ENCODE measurements around the gene LGR4.

LGR4 gene

DNA sequence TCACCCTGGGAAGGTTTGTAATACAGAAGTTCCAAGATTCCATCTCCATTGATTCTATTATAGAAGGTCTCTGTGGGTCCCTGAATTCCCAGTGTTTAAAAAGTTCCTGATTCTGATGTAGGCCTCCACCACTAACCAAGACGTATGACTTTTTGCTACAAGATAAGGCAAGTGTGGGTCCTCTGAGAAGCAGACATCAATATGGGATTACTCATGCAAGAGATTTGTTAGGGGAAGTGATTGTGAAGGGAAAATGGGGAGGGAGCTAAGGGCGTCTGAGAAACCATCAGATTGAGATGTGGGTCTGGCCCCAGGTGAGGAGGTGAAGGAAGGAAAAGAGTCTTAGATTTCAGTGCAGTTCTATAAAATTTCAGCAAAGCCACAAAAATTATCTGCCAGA, 10.2 kb upstream of the LGR4 start:
- no peak for DNase-seq (ENCODE audit: low read depth)

DNA sequence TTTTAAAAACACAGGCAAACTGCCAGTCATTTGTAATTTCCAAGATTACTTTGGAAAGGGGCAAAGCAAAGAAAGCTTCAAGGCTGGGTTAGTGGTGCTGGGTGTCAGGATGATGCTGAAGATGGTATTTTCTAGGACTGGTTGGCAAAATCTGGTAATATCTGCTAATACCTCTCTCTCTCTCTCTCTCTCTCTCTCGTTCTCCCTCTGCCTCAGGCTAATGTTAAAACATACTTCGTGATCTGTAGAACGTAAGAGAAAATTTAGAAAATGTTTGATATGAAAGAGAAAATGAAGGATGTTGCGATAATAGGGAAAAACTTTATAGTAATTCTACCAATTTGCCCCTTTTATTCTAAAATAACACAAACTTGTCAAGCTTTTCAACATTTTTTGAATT, 9.4 kb upstream of the LGR4 start:
- no peak for DNase-seq (ENCODE audit: low read depth)

DNA sequence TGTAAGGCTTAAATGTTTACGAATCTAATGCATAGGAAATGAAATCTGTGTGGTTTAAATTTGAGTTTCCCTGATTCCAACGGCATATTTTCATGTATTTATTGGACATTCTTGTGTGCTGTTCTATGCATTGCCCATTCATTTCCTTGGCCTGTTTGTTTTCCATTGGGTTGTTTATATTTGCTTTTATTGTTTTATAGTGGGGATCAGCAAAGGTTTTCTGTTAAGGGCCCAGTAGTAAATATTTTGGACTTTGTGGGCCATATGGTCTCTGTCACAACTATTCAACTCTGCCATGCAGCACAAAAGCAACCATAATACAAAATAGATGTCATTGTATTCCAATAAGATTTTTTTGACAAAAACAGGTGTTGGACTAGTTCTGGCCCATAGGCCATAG, 5.2 kb upstream of the LGR4 start:
- no peak for DNase-seq (ENCODE audit: low read depth)

DNA sequence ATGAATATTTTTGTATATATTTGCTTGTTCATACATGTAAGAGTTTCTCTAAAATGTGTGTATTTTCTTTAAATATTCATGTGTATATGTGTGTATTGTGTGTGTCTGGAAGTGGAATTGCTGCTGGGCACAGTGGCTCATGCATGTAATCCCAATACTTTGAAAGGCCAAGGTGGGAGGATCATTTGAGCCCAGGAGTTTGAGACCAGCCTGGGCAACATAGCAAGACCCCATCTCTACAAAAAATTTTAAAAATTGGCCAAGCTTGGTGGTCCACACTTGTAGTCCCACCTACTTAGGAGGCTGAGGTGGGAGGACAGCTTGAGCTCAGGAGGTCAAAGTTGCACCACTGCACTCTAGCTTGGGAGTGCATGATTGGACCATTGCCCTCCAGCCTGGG, 4.7 kb upstream of the LGR4 start:
- DNase-seq (ENCODE audit: low read depth), result no peak

DNA sequence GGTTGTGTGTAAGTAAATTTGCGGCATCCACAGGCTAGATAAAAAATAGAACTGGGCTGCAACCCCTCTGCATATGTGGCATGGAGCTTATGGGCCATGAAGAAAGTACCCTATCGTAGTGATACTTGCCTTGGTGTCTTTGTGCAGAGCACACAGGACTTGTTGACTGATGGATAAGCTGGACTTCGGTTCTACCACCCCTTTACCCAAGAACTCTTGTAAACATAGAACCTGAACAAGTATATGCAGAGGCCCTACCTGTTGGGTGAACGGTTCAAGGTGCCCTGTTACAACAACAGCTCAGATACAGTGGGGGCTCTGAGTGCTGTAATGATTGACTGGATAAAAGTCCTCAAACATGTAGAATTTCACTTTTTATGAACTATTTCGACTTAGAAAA, 3.0 kb upstream of the LGR4 start:
- DNase-seq (ENCODE audit: low read depth), result no peak

DNA sequence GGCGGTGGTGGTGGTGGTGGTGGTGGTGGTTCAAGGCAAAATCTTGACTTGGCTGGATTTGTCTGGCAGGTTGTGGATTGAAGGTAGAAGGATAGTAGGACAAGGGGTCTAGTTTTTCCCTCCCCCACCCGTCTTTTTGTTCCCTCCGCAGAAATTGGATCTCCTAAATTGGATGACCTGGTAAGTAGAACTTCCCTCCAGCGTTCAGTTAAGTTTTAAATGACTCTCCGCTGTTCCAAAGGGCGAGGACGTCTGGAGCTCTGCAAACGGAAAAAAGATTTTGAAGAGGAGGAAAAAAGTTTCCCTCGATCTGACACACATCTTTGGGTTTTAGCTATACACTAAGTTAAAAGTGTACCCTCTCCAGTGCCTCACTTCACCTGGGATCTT, 422 bp upstream of the LGR4 start:
- no peak for DNase-seq (ENCODE audit: low read depth)

DNA sequence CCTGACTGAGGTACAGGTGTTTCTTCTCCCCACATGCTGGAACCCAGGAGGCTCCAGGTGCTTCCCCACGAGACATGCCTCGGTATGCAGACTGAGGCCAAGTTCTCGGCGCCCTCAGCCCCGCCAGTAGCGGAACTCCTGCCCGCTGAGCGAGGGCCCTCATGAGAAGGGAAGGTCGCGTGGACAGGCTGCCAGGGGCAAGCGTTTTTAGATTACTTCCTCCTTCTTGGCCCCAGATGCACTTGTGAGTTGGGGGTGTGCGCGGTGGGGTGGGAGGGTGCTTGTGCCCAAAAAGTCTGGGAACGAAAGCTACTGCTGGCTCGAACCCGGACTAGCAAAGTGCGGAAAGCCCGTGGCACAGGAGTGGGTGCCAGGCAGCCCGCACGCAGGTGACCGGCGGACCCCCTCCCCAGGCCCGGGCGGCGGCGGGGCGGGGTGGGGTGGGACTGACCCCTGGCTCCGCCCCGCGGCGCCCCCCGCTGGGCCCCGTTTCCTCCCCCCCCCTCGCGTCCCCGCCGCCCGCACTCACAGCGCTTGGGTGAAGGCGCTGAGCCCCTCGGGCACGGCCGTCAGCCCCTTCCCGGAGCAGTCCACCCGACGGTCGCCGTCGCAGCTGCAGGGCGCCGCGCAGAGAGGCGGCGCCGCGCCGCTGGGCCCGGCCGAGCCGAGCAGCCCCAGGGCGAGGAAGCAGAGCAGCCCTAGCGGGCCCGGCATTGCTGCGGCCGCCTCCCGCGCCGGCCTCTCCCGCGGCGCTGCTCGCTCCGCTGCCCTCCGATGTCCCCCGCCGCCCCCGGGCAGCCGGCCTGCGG, 797 bp downstream of the LGR4 start:
- no peak for DNase-seq (ENCODE audit: low read depth)

DNA sequence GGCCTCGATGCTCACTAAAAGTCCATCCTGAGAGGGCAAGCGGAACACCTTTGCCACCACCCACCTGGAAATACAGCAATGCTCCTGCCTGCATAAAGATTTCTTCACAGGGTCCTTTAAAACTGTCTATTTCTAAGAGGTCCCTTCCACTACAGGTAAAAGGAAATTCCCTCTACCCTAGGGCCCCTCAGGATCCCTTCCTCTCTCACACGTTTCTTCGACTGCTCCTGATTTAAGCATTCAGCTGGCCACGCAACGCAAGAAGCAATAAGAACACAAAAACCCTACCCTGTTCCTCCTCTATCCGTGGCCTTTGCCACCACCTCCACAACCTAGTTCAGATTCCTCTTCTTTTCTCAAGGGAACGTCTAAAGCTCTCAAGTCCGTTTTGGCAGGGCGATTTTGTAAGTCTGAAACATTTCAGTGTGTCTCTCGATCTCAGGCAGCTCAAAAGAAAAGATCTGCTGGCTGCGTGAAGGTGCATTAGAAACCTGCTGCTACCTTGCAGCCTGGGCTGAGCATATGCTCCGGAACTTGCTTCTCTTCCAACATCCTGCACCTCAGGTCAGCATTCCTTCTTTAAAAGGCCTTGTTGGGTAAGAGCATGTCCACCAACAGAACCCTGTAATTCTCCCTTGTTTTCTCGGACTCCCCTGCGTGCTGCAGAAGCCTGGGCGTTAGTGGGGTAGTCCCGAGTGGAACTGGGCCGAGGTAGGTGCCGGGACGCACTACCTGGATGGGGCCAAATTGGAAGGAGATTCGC, 1.6 kb downstream of the LGR4 start:
- no peak for DNase-seq (ENCODE audit: low read depth)

DNA sequence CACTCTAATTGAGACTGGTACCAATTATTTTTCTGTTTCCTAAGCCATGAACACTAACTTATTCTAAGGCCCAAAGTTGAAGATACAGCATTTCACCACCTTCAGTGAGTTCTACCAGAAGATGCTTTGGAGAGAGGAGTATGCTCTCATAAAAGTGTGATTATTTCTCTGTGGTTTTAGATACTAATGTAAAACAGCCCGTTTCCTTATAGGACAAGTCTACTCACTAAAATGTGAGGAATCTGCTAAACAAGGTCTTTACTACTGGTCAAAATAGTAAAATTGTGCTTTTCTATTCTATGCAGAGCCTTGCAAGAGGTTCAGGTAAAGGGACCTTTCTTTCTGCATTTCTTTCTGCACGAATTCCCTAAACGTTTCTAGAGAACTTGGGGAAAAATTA, 2.4 kb downstream of the LGR4 start:
- DNase-seq (ENCODE audit: low read depth), result no peak

DNA sequence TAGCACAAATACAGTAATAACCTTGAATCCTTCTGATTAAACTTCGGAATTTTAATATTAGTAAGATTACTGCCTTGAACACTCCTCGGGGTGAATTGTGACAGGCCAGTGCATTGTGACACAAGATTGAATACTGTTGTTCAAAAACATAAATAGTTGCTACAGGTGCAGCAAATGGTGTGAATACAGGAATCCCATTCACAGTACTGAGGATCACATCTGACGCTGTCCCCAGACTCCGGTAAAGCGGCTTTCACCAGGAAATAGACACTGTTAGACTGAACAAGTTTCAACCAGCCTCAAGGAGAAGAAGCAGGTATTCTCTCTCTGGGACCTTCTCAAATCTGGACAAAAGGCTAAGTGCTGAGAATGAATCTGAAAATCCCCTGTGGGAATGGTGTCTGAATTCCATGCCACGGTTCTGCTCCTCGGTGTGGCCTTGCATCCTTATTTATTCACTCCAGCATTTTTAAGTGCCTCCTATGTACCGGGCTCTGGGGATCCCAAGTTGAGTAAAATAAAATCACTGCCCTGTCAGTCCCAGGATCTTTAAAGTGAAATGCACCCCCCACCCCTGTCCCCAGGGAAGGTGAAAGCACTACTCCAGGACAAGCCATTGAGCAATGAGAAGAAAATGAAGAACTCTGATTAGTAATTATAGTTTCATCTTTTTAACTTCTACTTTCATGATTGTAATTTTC, 3.4 kb downstream of the LGR4 start:
- DNase-seq (ENCODE audit: low read depth), result no peak

DNA sequence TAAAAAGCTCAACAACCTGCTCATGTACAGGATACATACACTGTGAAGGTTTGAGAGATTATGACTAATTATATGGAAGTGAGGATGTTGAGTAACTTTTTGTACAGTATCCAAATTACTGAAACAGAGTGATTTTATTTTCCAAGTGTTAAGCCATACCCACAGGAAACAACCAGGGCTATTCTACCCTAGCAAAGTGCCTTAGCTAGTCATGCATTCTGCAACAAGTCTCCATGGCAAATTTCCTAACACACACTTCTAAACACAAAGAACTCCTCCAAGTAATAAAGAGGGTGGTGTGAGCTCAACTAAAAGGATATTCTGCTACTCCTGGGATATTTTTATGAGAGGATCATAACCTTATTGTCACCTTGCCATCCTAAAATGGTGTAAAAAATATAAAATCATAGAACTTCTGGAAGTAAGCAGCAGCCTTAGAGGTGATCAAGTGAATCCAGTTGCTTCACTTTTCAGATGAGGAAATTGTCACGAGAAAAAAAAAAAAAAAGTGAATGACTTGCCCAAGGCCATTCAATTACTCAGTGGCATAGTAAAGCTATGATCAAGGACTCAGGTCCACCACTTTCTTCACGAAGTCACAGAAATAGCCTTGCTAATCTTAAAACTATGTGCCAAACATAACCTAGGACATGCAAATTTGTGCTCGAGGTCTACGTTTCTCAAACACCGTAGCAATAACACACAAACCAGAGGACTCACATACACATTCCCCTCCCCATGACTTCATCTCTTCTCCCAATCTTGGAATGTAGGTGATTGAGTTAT, 4.2 kb downstream of the LGR4 start:
- DNase-seq (ENCODE audit: low read depth), result no peak

DNA sequence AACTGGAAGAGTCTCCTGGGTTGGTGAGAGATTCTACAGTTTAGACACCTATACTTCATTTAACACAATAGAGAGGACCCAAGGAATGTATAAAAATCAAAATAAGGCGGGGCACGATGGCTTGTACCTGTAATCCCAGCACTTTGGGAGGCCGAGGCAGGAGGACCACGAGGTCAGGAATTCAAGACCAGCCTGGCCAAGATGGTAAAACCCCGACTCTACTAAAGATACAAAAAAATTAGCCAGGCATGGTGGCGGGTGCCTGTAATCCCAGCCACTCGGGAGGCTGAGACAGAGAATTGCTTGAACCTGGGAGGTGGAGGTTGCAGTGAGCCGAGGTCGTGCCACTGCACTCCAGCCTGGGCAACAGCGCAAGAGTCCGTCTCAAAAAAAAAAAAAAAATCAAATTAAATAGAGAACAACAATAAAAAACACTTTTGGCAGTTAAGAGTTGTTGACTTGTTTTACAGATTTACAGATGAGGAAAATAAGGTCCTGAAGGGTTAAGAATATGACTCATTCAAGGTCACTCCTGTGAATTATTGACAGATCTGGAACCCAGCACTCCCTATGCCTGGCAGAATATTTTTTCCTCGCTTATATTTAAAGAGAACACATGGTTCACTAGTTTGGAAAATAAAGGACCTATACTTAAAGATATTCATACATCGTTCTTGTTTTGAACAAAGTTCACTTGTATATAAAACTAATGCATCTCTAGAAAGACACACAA, 5.2 kb downstream of the LGR4 start:
- DNase-seq (ENCODE audit: low read depth), result no peak

DNA sequence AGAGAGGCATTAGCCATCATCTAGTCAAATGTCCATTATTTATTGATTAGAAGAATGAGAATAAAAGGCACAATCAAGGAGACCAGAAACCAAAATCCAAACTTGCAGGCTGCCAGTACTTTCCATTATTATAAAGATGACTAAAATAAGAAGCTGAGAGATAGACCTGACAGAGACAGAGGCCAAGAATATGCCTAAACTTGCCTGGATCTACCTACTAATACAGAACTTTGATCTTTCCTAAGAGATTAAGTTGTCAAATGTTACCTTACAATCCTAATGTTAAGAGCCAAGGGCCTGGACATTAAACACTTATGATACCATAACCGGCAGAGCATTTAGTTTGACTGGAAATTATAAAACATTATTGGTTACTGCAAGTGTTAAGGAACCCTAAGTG, 6.2 kb downstream of the LGR4 start:
- DNase-seq (ENCODE audit: low read depth), result no peak

DNA sequence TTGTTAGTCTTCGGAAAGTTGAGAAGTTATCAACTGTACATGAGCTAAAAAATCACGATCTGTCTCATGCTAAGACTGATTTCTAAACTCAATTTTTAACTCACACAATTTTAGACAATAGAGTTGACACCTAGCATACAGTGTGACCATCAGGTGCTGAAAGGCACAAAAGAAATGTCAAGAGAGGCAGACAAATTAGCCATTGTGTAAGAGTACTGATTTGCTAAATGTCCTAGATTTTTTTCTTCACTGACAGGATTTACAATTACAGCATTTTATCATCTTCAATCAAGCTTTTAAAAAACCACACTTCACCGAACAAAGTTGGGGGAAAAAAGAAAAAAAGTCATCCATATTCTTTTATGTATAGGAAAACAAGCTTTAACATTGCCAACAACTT, 7.0 kb downstream of the LGR4 start:
- DNase-seq (ENCODE audit: low read depth), result no peak

DNA sequence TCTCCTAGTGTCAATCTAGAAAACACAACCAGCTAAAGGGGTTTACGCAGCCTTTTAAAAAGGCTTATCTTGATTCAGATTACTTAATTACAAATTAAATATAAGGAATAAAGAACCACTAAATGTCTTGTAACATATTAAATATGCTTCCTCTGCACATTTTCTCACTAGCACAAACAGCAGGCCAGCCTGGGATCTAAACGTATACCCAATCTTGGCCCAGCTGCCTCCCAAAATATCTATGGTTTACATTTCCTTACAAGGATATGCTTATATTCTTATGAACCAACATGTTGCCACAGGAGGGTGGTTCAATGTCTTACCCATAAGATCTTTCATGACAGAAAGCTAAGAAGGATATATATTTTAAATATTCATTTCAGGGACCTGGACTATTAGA, 7.7 kb downstream of the LGR4 start:
- DNase-seq (ENCODE audit: low read depth), result no peak

DNA sequence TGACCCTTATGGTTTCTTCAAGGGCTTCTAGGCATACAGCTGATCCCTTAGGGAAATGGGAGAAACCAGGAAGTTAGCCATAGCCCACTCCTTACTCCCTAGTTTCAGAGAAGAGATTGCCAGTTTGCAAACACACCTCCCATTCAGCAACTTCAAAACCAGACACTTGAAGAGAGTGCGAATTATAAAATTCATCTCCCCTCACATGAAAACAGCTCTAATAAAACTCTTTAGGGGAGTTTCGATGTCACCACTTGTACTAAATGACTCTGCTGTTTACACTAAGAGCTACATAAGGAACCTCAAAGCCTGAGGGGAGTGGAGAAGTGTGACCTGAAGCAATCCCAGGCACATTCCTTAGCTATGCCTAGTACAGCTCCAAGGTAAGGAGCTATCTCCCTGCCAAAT, 8.3 kb downstream of the LGR4 start:
- no peak for DNase-seq (ENCODE audit: low read depth)

DNA sequence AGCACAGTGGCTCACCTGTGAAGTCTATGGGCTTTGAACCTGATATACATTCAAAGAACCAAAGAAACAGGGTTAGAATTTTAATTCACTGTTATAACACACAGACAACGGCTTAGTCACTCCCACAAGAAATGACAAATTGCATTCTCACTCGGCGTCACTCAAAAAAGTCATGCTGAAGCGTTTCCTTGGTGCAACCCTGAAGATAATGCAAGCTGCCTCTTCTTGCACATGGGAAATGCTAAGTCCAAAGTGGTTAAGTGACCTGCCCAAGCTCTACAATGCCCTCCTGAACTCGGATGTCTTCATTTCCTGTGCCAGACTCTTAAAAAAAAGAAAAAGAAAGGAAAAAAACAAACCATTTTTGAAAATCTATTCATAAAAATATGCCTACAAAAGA, 10.0 kb downstream of the LGR4 start:
- DNase-seq (ENCODE audit: low read depth), result no peak

DNA sequence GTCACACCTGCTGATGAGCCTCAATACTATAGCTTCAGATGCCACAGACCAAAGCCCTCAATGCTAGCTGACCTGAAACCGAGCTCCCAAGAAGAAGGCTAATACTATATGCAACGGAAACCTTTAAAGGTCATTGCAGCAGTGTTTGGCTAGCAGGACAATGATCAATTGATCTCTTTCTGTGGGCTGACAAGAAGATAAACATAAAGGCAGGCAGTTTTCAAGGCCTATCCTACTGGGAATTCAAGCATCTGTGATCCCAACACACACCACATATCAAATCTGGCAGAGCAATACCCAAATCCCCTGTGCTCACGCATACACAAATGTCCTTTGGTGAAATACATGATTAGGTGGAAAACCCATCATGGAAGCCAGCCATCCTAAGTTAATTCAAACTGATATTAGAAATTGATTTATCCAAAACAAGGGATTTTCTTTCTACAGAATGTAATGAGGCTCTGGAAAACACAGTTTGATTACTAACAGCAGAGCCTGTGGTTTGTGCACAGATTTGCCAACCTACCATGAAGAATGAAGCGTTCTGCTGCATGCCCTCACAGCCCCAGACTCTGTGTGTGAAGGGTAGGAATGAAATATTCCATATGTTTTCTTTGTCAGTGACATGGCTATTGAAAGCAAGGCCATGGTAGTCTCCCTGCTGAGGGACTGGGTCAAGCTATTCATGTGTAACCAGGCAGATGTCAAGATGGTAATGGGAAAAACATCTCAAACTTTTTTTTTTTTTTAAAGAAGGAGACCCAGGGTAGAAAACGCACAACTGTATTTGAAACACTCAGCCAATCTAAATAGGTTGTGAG, 12.2 kb downstream of the LGR4 start:
- DNase-seq (ENCODE audit: low read depth), result no peak

DNA sequence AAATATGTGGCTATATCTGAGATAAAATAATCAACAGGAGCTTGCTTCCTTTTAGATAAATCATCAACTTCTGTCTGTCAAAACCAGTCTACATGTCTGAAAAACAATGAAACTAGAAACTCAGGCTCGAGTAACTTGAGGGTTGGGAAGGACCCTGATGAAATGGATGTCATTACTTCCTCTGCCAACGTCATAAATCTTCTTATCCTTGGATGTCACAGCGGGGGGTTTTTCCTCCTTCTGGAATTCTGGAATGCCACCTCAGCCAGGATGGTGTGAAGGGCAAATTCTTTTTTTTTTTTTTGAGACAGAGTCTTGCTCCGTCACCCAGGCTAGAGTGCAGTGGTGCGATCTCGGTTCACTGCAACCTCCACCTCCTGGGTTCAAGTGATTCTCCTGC, 13.4 kb downstream of the LGR4 start:
- DNase-seq (ENCODE audit: low read depth), result no peak

DNA sequence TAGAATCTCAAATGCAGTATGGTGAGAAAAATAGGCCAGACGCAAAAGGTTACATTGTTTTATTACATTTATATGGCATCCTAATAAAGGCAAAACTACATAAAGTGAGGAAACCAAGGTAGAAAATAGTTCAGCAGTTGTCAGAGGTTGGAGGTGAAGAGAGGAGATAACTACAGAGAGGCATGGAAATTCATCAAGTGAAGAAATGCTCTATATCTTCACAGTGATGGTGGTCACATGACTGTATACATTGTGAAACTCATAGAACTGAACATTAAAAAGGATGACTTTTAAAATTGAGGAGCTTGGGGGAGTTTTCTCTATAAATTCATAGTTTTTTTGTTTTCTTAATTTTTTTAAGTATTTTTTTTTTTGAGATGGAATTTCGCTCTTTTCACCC, 14.4 kb downstream of the LGR4 start:
- DNase-seq (ENCODE audit: low read depth), result no peak

Data from HS-27A (cell line).